Stimulated activated CD8-positive, alpha-beta memory T cell treated with anti-CD3 and anti-CD28 coated beads, Interleukin-4, amount 100 ng/mL, for 24 hours (primary cell): ENCODE results near the gene P2RY11.
A peak's percentile ranks its signal among the peaks of the same experiment; 100 is the strongest.

ENCODE experiments used
- DNase-seq: peaks from one replicate; pipeline ENCODE4 v3.0.0-alpha.2; 2020; ENCODE audit warnings: low read depth

The P2RY11 gene

GRCh38 chr19:10111405-10111811 is at the start of gene P2RY11:
TSS of gene P2RY11 (plus strand) at chr19:10111693. CDS start at chr19:10111722, 29 bp downstream.
- DNase-seq = peak; percentile 47

- DNase-seq = no peak
These were observed 49.7 kb upstream of the P2RY11 start for GRCh38 chr19:10061717-10062310.

DNA sequence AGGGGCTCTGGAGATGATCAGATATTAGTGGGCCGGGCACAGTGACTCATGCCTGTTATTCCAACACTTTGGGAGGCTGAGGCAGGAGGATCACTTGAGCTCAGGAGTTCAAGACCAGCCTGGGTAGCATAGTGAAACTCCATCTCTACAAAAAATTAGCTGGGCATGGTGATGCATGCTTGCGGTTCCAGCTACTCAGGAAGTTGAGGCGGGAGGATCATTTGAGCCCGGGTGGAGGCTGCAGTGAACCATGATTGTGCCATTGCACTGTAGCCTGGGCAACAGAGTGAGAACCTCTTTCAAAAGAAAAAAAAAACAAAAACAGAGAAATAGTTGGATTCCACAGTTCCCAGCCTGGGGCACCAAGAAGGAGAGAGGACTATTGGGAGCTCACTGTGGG is 43.3 kb upstream of the P2RY11 start:
- DNase-seq = no peak

DNA sequence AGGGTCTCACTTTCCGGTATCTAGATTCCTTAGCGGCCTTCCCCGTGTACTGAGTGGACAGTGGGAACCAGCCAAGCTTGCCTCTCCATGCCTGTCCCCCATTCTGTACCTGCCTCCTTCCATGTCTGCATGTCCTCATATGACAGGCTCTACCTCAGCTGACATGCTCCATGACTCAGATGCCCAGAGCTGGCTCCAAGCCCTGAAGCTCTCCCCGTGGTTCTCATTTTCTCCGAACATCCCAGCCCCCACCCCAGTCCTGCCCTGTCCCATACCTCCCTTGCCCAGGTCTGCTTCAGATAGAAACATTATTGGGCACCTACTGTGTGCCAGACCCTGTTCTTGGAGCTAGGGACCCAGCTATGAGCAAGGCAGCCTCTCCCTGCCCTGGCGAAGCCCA is 42.4 kb upstream of the P2RY11 start:
- DNase-seq = no peak

DNA sequence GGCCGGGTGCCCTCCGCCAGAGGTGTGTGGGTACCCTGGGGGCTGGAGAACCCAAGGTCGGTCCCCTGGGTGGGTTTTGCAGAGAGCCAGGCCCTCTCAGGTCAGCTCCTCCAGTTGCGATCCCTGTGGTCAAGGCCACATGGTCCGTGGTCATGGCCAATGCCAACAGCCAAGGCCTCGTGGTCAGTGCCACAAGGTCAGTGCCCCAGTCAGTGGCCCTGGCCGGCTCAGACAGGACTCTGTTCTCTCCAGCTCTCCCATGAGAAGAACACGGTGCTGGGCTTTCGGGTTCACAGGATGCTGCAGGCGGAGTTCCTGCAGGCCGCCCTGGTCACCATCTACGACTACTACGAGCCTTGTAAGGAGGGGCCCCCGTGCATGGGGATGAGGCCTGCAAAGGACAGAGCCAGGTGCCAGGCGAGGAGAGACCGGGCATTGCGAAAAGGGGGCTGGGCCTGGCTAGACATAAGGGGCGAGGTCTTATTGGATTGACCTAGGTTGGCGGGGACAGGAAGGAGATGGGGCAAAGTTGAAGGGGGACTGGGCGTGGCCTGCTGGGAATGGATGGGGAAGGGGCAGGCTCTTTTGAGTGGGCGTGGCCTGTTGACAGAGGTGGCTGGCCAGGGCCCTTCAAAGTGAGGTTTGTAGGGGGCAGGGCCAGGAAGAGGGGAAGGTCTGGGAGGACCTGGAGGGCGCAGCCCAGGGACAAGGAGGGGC is 40.6 kb upstream of the P2RY11 start:
- DNase-seq = no peak

- DNase-seq = no peak
These were observed 37.3 kb upstream of the P2RY11 start for GRCh38 chr19:10074153-10074552.

GRCh38 chr19:10076535-10076934 is 35.0 kb upstream of the P2RY11 start:
- DNase-seq = no peak

DNA sequence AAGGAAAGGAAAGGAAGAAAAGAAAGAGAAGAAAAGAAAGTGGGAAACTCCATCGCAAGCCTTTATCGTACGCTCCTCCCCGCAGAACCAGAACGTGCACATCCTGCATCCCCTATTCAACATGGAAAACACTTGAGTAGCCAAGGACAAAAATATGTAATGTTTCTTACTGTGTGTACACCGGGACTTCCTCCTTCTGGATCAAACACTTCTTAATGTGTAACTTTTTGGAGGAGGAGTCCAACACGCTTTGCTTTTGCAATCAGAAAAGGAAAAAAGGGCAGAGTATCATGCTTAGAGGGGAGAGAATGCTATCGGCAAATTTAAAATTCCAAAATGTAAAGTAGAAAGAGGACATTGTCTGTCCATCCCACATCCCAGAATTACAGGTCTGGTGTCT is 33.2 kb upstream of the P2RY11 start:
- DNase-seq = no peak

DNA sequence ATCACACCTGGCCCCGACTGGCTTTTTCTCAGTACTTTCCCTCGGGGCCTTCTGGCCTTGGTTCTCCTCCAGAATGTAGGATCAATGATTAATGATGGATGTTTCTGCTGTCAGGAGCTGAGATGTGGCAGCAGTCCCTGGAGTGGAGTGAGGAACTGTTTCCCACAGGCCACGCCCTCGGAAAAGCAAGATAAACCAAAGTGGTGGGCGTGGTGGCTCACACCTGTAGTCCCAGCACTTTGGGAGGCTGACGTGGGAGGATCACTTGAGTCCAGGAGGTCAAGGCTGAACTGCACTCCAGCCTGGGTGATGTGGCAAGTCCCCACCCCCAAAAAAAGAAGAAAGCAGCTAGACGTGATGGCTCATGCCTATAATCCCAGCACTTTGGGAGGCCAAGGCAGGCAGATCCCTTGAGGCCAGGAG is 32.5 kb upstream of the P2RY11 start:
- DNase-seq = no peak

- no peak for DNase-seq
These were observed 27.6 kb upstream of the P2RY11 start for GRCh38 chr19:10083911-10084310.

- no peak for DNase-seq
These were observed 26.7 kb upstream of the P2RY11 start for GRCh38 chr19:10084803-10085202.

GRCh38 chr19:10085641-10086590 is 25.6 kb upstream of the P2RY11 start, which contains the start of gene SHFL:
TSS of gene SHFL (plus strand) at chr19:10086317. CDS start at chr19:10086428, 111 bp downstream.
- peak; percentile 67 for DNase-seq

DNA sequence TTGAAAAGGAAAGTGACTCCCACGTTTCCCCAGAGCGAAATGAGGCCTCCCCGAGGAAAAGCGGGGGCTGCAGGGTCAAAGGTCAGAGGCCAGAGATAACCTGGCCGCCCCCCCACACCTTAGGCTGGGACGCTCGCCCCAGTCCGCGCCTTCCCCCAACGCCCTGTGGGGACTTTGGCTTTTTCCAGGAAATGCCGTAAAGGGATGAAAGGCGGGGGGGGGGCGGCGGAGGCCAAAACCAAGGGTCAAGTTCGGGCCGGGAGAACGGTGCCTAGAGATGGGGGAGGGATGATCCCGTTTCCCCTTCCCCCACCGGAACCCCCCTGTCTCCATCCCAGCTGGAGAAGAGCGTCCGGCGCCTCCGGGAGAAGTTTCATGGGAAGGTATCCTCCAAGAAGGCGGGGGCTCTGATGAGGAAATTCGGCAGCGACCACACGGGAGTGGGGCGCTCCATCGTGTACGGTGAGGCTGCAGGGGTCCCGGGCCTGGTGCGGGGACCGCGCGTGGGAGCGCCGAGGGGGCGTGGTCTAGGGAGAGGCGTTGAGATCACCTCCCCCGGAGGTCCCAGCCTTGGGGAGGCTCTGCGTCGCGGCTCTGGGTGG is 24.8 kb upstream of the P2RY11 start:
- peak; percentile 37 for DNase-seq

GRCh38 chr19:10087296-10088061 is 24.0 kb upstream of the P2RY11 start:
- no peak for DNase-seq

GRCh38 chr19:10088949-10089554 is 22.4 kb upstream of the P2RY11 start:
- no peak for DNase-seq

DNA sequence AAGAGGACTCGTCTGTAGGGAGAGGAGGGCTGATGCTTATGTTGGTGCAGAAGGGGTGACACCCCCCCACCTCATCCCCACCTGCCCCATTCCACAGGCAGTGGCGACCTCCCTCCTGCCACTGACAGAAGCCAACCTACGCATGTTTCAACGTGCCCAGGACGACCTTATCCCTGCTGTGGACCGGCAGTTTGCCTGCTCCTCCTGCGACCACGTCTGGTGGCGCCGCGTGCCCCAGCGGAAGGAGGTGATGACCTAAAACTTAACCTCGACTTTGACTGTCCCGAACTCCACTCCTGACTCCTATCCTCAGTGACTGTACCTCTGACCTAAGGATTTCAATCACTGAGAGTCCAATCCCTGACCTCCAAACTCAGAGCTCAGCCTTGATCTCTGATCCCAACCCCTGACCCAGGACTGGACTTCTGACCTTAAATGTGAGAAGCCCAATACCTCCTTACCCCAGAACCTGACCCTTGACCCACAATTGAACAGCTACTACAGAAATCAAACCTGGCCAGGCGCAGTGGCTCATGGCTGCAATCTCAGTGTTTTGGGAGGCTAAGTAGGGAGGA is 21.6 kb upstream of the P2RY11 start:
- DNase-seq = no peak

GRCh38 chr19:10091370-10091687 is 20.2 kb upstream of the P2RY11 start:
- DNase-seq = no peak

DNA sequence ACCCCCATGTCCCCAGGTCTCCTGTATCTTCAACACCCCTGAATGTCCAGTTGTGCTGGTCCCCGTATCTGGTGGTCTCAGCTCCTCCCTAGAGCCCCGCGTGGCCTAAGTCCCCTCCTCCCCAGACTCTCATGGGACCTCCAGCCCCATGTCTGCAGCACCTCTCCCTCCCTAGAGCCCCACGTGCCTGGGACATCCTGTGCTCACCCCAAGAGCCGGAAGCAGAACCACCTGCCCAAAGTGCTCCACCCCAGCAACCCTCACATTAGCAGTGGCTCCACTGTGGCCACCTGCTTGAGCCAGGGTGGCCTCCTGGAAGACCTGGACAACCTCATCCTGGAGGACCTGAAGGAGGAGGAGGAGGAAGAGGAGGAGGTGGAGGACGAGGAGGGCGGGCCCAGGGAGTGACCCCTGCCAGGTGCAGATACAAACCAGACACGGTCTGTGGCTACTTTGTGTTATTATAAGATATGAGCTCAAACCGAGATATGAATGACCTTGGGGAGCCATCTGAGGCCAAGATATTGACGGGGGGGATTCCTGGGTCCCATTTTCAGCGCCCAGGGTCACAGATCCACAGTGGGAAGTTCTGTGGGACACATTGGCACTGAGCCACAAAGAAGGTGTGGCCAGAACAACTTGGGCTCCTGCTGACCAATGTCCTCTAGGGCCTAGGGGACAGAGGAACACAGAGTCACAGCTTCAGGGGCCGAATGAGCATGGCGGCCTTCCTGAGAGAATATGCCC is 19.4 kb upstream of the P2RY11 start:
- DNase-seq = no peak

DNA sequence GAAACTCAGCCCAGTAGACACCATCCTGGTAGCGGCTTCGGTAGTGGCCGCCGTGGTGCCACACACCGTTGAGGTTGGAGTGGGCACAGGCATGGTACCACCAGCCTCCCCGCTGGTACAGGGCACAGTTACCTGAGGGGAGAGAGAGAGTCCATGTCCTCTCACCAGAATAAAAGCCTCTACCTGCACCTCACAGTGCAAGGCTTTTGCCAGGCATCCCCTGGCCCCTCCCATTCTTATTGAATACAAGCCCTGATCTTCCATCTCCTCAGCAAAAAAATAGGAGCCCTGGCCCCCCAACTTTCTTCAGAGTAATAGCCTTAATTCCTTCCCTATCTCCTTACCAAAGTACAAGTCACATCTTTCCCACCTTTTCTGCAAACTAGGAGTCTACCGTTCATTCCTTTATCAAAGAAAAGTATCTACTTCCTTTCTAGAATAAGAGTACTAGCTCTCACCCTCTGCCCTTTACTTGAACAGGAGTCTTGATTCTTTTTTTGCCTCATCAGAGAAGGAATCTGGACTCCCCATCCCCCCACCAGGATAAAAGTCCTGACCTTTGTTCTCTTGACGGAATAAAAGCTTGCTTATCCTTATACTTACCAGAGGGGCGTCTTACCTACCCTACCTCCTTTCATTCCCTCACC is 18.7 kb upstream of the P2RY11 start:
- no peak for DNase-seq
